HEK293 (cell line): Measurements from ENCODE around the gene APOBEC3A.

Source experiments
- CTCF ChIP-seq: fragments of 450-650 bp; formaldehyde crosslinking; IDR thresholded peaks from 2 replicates; pipeline ENCODE4 v1.5.1; 2016; ENCODE audit warnings: missing biosample characterization, missing genetic modification characterization
- PATZ1 ChIP-seq: fragments of 450-650 bp; formaldehyde crosslinking; IDR thresholded peaks from 2 replicates; pipeline ENCODE4 v1.5.1; 2016; ENCODE audit warnings: missing biosample characterization, missing genetic modification characterization
- REST ChIP-seq: fragments of 450-650 bp; formaldehyde crosslinking; IDR thresholded peaks from 2 replicates; pipeline ENCODE4 v1.5.1; 2016; ENCODE audit warnings: missing biosample characterization, missing genetic modification characterization
- ZBTB11 ChIP-seq: fragments of 450-650 bp; formaldehyde crosslinking; conservative IDR thresholded peaks from 2 replicates; pipeline ENCODE4 v1.5.1; 2016; ENCODE audit warnings: low read depth, missing biosample characterization, missing genetic modification characterization
- ZBTB21 ChIP-seq: fragments of 450-650 bp; formaldehyde crosslinking; IDR thresholded peaks from 2 replicates; pipeline ENCODE4 v1.5.1; 2017; ENCODE audit warnings: missing biosample characterization, missing genetic modification characterization
- ZFP41 ChIP-seq: fragments of 450-650 bp; formaldehyde crosslinking; IDR thresholded peaks from 2 replicates; pipeline ENCODE4 v1.5.1; 2016; ENCODE audit warnings: missing biosample characterization, missing genetic modification characterization, borderline replicate concordance
- ZNF555 ChIP-seq: fragments of 450-650 bp; formaldehyde crosslinking; conservative IDR thresholded peaks from 2 replicates; pipeline ENCODE4 v1.5.1; 2017; ENCODE audit warnings: missing biosample characterization, mild to moderate bottlenecking, missing genetic modification characterization, inconsistent platforms

- TF ChIP-seq PATZ1 (tag by site-specific recombination) (no peak), ZNF555 (tag by site-specific recombination) (no peak), CTCF (tag by site-specific recombination) (no peak), ZFP41 (tag by site-specific recombination) (no peak), ZBTB21 (no peak), REST (no peak), ZBTB11 (no peak)
Measured at GRCh38 chr22:38966942-38967341, 9.5 kb downstream of the APOBEC3A start.
